MM.1S (cell line): ENCODE measurements around the gene ARPC1A.

Experiments
- CTCF ChIP-seq: fragments of 300-600 bp; sonication (generic); IDR thresholded peaks from 2 replicates; pipeline ENCODE4 v1.5.1; 2016; ENCODE audit warnings: antibody characterized with exemption, low read length, mixed read lengths
- EZH2 ChIP-seq: fragments of 300-600 bp; sonication (generic); optimal IDR thresholded peaks from 2 replicates; pipeline ENCODE3; 2017; ENCODE audit warnings: low read depth, mild to moderate bottlenecking, antibody characterized with exemption, low read length, mixed read lengths

GRCh38 chr7:99331002-99331401 lies 5.3 kb downstream of the ARPC1A start:
- TF ChIP-seq CTCF = no peak
- TF ChIP-seq EZH2 = no peak
